NCI-H2171 (cell line): ENCODE measurements around the gene NUP214.
"Not testable (repeated sequence)": the region's sequence is repeated elsewhere in the genome, so short reads cannot be mapped to it uniquely, and the experiment has no call there.

Experiments
- DNase-seq: peaks from one replicate; lab custom pipeline; 2025; lab: John Stamatoyannopoulos, UW

NUP214 gene

GRCh38 chr9:131116281-131117120 lies 8.9 kb upstream of the NUP214 start:
- DNase-seq: no peak

- DNase-seq: no peak
Measured at GRCh38 chr9:131117121-131117761, 8.1 kb upstream of the NUP214 start.

- no peak for DNase-seq
Measured at GRCh38 chr9:131117762-131118145, 7.6 kb upstream of the NUP214 start.

- no peak for DNase-seq
Measured at GRCh38 chr9:131119600-131119999, 5.8 kb upstream of the NUP214 start.

- no peak for DNase-seq
Measured at GRCh38 chr9:131120620-131121228, 4.7 kb upstream of the NUP214 start.

GRCh38 chr9:131121346-131121745 lies 4.0 kb upstream of the NUP214 start:
- DNase-seq: no peak

GRCh38 chr9:131122158-131122557 lies 3.2 kb upstream of the NUP214 start:
- DNase-seq: no peak

GRCh38 chr9:131125038-131125287 lies 423 bp upstream of the NUP214 start:
- DNase-seq: no peak

- DNase-seq: no peak
Measured at GRCh38 chr9:131126059-131126426, 657 bp downstream of the NUP214 start.

GRCh38 chr9:131129183-131129582 lies 3.8 kb downstream of the NUP214 start:
- no peak for DNase-seq

GRCh38 chr9:131138676-131139075 lies 13.3 kb downstream of the NUP214 start:
- DNase-seq: no peak

- DNase-seq: no peak
Measured at GRCh38 chr9:131140112-131140511, 14.7 kb downstream of the NUP214 start.

- DNase-seq: no peak
Measured at GRCh38 chr9:131140550-131140949, 15.2 kb downstream of the NUP214 start.

- no peak for DNase-seq
Measured at GRCh38 chr9:131142160-131142559, 16.8 kb downstream of the NUP214 start.

GRCh38 chr9:131144201-131144600 lies 18.8 kb downstream of the NUP214 start:
- DNase-seq: no peak

- no peak for DNase-seq
Measured at GRCh38 chr9:131145245-131145644, 19.9 kb downstream of the NUP214 start.

- DNase-seq: no peak
Measured at GRCh38 chr9:131146186-131146585, 20.8 kb downstream of the NUP214 start.

GRCh38 chr9:131148276-131148675 lies 22.9 kb downstream of the NUP214 start:
- DNase-seq: no peak

- DNase-seq: no peak
Measured at GRCh38 chr9:131148966-131149687, 23.7 kb downstream of the NUP214 start.

- no peak for DNase-seq
Measured at GRCh38 chr9:131149688-131150053, 24.3 kb downstream of the NUP214 start.

GRCh38 chr9:131153595-131153994 lies 28.2 kb downstream of the NUP214 start:
- no peak for DNase-seq

- DNase-seq: not testable (repeated sequence)
Measured at GRCh38 chr9:131158673-131159072, 33.3 kb downstream of the NUP214 start.
